ENCODE data around the gene ZBTB5.

DNA sequence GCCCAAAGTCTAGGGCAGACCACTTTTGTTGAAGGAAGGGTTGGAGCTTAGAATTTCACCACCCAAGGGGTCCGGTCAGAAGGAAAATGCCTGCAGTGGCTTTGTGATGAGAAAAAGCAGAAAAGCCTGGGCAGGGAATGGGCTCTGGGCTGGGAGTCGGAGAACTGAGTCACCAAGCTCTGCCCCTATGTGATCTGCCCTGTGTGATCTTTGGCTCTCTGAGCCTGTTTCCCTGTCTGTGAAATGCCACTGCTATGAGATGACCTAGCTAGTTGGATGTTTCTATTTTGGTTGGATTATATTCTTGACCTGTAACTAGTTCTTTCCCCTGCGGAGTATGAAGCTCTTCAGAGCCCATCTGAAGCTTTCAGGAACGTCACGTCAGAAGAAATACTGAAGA, 30.3 kb upstream of the ZBTB5 start:
- TF ChIP-seq, protein P1, sequence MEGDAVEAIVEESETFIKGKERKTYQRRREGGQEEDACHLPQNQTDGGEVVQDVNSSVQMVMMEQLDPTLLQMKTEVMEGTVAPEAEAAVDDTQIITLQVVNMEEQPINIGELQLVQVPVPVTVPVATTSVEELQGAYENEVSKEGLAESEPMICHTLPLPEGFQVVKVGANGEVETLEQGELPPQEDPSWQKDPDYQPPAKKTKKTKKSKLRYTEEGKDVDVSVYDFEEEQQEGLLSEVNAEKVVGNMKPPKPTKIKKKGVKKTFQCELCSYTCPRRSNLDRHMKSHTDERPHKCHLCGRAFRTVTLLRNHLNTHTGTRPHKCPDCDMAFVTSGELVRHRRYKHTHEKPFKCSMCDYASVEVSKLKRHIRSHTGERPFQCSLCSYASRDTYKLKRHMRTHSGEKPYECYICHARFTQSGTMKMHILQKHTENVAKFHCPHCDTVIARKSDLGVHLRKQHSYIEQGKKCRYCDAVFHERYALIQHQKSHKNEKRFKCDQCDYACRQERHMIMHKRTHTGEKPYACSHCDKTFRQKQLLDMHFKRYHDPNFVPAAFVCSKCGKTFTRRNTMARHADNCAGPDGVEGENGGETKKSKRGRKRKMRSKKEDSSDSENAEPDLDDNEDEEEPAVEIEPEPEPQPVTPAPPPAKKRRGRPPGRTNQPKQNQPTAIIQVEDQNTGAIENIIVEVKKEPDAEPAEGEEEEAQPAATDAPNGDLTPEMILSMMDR (IDR thresholded peaks at IDR 0.05) = no peak
- no peak for TF ChIP-seq POLR2A (IDR thresholded peaks at IDR 0.05)

Measured in lower leg skin (tissue), 3 donors.